Right lobe of liver (tissue), 4 donors: ENCODE measurements around the gene EVC.

Source experiments
- CTCF ChIP-seq, 4 donors: fragments of 200-600 bp in 3 of 4; fragments of 450-650 bp in 1 of 4; IDR thresholded peaks; one replicate each; pipeline versions ENCODE4 v1.5.1 to v1.8.0; 2016 to 2022; ENCODE audit warnings: antibody characterized with exemption in 4 of 4, mild to moderate bottlenecking in 2 of 4
- POLR2A ChIP-seq: fragments of 450-650 bp; IDR thresholded peaks from one replicate; pipeline ENCODE4 v1.6.1; 2017; ENCODE audit warnings: antibody characterized with exemption, mild to moderate bottlenecking
- donor health status: DM: no; HTN: no; CAD: no.
- donor health status: DM: no; HTN: no; CAD: no.
- donor health status: DM: no; HTN: yes; CAD: no.

- TF ChIP-seq CTCF (IDR thresholded peaks at IDR 0.05) (no peak), POLR2A (no peak)
Observed at GRCh38 chr4:5746829-5747737, 36.1 kb downstream of the EVC start.
